GM12865 (cell line): Measurements from ENCODE around the gene PRR15L.
"Not testable (repeated sequence)": the region's sequence is repeated elsewhere in the genome, so short reads cannot be mapped to it uniquely, and the experiment has no call there.

Experiments
- DNase-seq: peaks from one replicate; pipeline ENCODE4 v3.0.0; 2010; ENCODE audit warnings: low read depth
- H3K4me3 ChIP-seq: 2 replicates; pipeline ENCODE4 v1.5.1; 2011; ENCODE audit warnings: mild to moderate bottlenecking, low read depth, low read length, control low read depth
- TF ChIP-seq, protein P1 (sequence below): IDR thresholded peaks from 2 replicates; pipeline ENCODE4 v1.5.1; 2011; ENCODE audit warnings: low read length, control low read depth, low read depth, inconsistent platforms; ENCODE audit not compliant: insufficient read depth; ENCODE audit errors: missing control alignments

The PRR15L gene

GRCh38 chr17:47945080-47945479, 12.6 kb downstream of the PRR15L start:
- peak; percentile 54 for DNase-seq
- no peak overlapping the region for H3K4me3 ChIP-seq
- TF ChIP-seq, protein P1, sequence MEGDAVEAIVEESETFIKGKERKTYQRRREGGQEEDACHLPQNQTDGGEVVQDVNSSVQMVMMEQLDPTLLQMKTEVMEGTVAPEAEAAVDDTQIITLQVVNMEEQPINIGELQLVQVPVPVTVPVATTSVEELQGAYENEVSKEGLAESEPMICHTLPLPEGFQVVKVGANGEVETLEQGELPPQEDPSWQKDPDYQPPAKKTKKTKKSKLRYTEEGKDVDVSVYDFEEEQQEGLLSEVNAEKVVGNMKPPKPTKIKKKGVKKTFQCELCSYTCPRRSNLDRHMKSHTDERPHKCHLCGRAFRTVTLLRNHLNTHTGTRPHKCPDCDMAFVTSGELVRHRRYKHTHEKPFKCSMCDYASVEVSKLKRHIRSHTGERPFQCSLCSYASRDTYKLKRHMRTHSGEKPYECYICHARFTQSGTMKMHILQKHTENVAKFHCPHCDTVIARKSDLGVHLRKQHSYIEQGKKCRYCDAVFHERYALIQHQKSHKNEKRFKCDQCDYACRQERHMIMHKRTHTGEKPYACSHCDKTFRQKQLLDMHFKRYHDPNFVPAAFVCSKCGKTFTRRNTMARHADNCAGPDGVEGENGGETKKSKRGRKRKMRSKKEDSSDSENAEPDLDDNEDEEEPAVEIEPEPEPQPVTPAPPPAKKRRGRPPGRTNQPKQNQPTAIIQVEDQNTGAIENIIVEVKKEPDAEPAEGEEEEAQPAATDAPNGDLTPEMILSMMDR, result no peak

DNA sequence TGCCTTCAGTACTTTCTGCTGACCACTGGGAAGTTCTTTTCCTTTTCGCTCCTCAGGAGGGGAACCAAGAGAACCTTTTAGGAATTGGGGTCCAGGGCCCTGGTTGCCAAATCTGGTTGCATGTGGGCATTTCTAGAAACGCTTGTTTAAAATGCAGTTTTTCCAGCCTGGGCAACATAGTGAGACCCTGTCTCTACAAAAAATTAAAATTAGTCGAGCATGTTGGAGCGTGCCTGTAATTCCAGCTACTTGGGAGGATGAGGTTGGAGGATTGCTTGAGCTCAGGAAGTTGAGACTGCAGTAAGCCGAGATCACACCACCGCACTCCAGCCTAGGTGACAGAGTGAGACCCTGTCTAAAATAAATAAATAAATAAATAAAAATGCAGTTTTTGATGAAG, 15.1 kb downstream of the PRR15L start:
- no peak for DNase-seq
- H3K4me3 ChIP-seq, result peak overlapping the region; percentile 89
- TF ChIP-seq, protein P1, result no peak

GRCh38 chr17:47942096-47942510, 15.6 kb downstream of the PRR15L start:
- TF ChIP-seq, protein P1, result no peak
- H3K4me3 ChIP-seq, result peak overlapping the region; percentile 89
- DNase-seq, result peak; percentile 23

- DNase-seq, result peak; percentile 98
- H3K4me3 ChIP-seq, result peak within 1 kb of the TSS; percentile 89
- TF ChIP-seq, protein P1, result no peak
These were observed 16.2 kb downstream of the PRR15L start, which contains the start of gene PNPO for GRCh38 chr17:47941246-47942095. Gene PNPO (plus strand): TSS chr17:47941571. CDS start chr17:47941676, 105 bp downstream.

GRCh38 chr17:47937941-47938340, 19.7 kb downstream of the PRR15L start:
- no peak overlapping the region for H3K4me3 ChIP-seq
- TF ChIP-seq, protein P1, result no peak
- DNase-seq, result peak; percentile 66

DNA sequence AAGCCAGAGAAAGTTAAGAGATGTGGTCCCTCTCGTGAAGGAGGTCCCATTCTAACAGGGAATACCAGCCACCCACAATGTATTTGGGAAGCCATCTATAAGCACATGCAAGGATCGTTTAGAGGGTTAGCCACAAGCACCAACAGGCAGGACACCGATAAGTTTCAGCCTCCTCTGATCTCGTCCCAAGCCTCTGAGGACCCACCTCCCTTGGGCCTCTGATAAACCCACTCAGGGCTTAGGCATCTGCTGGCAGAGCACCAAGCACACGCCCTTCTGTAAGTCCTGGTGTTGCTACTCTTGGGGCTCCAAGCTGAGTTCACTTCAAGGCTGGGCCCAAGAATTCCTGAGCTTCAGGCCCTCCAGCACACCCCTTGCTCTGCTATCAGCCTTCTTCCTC, 21.7 kb downstream of the PRR15L start:
- DNase-seq, result no peak
- TF ChIP-seq, protein P1, result no peak
- no peak overlapping the region for H3K4me3 ChIP-seq

- not testable (repeated sequence) for H3K4me3 ChIP-seq, DNase-seq
These were observed 22.2 kb downstream of the PRR15L start for GRCh38 chr17:47935468-47935867.
